ENCODE data around the gene DERL3.

GRCh38 chr22:23878219-23878618 is 39.4 kb upstream of the DERL3 start:
- TF ChIP-seq, protein P1, sequence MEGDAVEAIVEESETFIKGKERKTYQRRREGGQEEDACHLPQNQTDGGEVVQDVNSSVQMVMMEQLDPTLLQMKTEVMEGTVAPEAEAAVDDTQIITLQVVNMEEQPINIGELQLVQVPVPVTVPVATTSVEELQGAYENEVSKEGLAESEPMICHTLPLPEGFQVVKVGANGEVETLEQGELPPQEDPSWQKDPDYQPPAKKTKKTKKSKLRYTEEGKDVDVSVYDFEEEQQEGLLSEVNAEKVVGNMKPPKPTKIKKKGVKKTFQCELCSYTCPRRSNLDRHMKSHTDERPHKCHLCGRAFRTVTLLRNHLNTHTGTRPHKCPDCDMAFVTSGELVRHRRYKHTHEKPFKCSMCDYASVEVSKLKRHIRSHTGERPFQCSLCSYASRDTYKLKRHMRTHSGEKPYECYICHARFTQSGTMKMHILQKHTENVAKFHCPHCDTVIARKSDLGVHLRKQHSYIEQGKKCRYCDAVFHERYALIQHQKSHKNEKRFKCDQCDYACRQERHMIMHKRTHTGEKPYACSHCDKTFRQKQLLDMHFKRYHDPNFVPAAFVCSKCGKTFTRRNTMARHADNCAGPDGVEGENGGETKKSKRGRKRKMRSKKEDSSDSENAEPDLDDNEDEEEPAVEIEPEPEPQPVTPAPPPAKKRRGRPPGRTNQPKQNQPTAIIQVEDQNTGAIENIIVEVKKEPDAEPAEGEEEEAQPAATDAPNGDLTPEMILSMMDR (IDR thresholded peaks at IDR 0.05) = no peak
- no peak for TF ChIP-seq POLR2A (IDR thresholded peaks at IDR 0.05)

Data from heart left ventricle (tissue), 13 donors.